Skeletal muscle tissue (tissue), 4 donors: ENCODE data around the gene QKI. TPM values are rescaled to one million over a fixed set of nuclear protein-coding genes. Genes with fewer than 3 reads are reported as not detected.

Experiments used
- H3K27ac ChIP-seq: one replicate; pipeline ENCODE4 v1.7.0; 2013; ENCODE audit warnings: mild to moderate bottlenecking, low read depth, low read length, inconsistent platforms
- H3K27me3 ChIP-seq, 3 donors: one replicate each; pipeline ENCODE4 v1.7.0; 2013; ENCODE audit warnings: low read length in 3 of 3; ENCODE audit not compliant: control insufficient read depth in 3 of 3, insufficient read depth in 3 of 3
- H3K36me3 ChIP-seq, 3 donors: one replicate each; pipeline ENCODE4 v1.7.0; 2013; ENCODE audit warnings: low read length in 3 of 3; ENCODE audit not compliant: control insufficient read depth in 3 of 3, insufficient read depth in 3 of 3
- H3K4me1 ChIP-seq, 3 donors: one replicate each; pipeline ENCODE4 v1.7.0; 2013; ENCODE audit warnings: low read length in 3 of 3, mild to moderate bottlenecking in 3 of 3; ENCODE audit not compliant: control insufficient read depth in 3 of 3, insufficient read depth in 3 of 3
- H3K4me3 ChIP-seq, 3 donors: one replicate each; pipeline ENCODE4 v1.7.0; 2013; ENCODE audit warnings: low read length in 3 of 3
- H3K9ac ChIP-seq, 3 donors: one replicate each; pipeline ENCODE4 v1.7.0; 2013; ENCODE audit warnings: low read length in 3 of 3, mild to moderate bottlenecking in 3 of 3, moderate library complexity in 2 of 3, low read depth in 1 of 3
- H3K9me3 ChIP-seq, 3 donors: one replicate each; pipeline ENCODE4 v1.7.0; 2013; ENCODE audit warnings: low read length in 3 of 3; ENCODE audit not compliant: control insufficient read depth in 3 of 3
- total RNA-seq: library from RNA; depleted of rRNA; stranded (reverse); fragments of >200 nt; gene quantifications from one replicate; pipeline ENCODE4 v1.2.3, GENCODE V29; 2014
- donor health status: Osteomylitis.

The QKI gene
- total RNA-seq, 1 donor from 2014 or later, result 274 TPM

DNA sequence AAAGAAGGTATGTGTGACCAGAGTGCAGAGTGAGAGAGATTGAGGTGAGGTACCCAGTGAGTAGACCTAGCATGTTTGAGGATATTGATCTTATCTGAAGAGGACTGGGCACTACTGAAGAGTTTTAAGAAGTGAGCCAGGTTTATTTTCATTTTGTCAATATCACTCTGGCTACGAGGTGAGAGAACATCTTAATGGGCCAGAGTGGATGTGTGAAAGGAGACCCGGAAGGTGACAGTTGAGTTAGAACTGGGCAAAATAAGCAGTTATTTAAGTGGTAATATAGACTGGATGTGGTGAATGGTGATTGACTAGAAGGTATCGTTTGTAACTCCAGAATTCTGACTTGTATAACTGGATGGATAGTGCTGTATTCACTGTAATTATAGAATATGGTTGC lies 134.1 kb downstream of the QKI start:
- Histone ChIP-seq H3K27ac (no peak overlapping the region), H3K27me3 (no peaks in the 10 kb centered on the region), H3K9me3 (no peaks in the 10 kb centered on the region), H3K4me1 (peaks cover 4 to 17% (median 14%) of the 10 kb centered on the region in 3 donors), H3K36me3 (peaks cover 0 to 3% (median 3%) of the 10 kb centered on the region in 3 donors), H3K9ac (no peak overlapping the region), H3K4me3 (no peak overlapping the region)

DNA sequence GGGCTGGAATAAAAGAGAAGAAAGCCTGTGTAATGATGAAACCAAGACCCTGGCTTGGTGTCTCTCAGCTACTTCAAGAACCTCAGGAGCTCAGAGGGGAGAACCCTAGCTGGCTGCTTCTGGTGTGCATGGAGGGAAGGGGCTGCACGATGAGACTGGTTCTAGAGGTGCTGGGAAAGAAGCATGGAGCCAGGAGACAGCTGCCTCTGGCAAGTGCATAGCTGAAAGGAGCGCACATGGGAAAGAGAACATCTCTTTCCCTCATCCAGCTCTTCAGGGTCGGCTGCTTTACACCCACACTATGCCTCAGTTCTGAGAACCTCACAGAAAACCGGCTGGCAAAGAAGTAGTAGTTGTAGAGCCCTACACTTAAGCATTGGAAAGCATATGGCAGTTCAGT lies 139.5 kb downstream of the QKI start:
- no peaks in the 10 kb centered on the region for H3K9me3 ChIP-seq
- H3K9ac ChIP-seq, result no peak overlapping the region
- H3K4me1 ChIP-seq, result peaks cover 3 to 8% (median 5%) of the 10 kb centered on the region in 3 donors
- peaks cover 3 to 6% (median 5%) of the 10 kb centered on the region in 3 donors for H3K36me3 ChIP-seq
- no peak overlapping the region for H3K4me3 ChIP-seq
- no peaks in the 10 kb centered on the region for H3K27me3 ChIP-seq
- no peak overlapping the region for H3K27ac ChIP-seq

DNA sequence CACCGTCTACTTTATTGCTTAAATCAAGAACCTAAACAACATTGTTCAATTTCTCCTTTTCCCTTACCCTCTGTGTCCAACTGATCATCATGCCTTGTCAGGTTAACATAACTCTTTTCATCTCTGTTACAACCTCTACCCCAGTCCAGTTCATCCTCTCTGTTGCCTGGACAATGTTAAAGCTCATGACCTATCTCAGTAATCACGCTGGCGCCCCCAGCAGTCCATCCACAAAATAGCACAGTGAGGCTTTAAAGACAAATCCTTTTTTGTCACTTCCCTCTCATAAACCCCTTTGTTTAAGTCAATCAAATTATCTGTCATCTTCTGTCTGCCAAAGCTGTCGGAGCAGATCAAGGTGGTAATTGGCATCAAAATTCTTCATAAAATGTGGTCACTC lies 140.1 kb downstream of the QKI start:
- H3K9me3 ChIP-seq, result no peaks in the 10 kb centered on the region
- peaks cover 3 to 7% (median 7%) of the 10 kb centered on the region in 3 donors for H3K4me1 ChIP-seq
- H3K9ac ChIP-seq, result no peak overlapping the region
- H3K36me3 ChIP-seq, result peaks cover 3 to 6% (median 3%) of the 10 kb centered on the region in 3 donors
- no peak overlapping the region for H3K27ac ChIP-seq
- no peaks in the 10 kb centered on the region for H3K27me3 ChIP-seq
- H3K4me3 ChIP-seq, result no peak overlapping the region

DNA sequence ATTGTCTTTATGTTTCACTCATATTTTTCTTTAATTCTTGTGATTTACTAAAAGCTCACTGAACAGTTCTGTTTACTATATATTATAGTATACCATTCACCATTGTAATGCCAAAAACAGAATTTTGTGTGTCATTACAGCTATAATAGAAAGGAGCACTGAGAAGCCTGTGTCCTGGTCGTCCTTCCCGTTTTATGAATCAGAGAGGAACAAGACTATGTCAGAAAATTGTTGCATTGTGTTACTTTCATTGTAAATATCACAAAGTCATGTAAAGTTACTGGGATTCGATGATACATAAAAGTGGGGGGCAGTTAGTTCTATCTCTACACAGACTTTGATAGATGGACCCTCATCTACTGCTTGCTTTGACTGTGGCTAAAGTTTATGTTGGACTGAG lies 145.1 kb downstream of the QKI start:
- Histone ChIP-seq H3K4me3 (no peak overlapping the region), H3K27ac (no peak overlapping the region), H3K36me3 (peaks cover 10 to 17% (median 17%) of the 10 kb centered on the region in 3 donors), H3K9me3 (no peaks in the 10 kb centered on the region), H3K9ac (no peak overlapping the region), H3K4me1 (peaks cover 18 to 39% (median 34%) of the 10 kb centered on the region in 3 donors), H3K27me3 (no peaks in the 10 kb centered on the region)

DNA sequence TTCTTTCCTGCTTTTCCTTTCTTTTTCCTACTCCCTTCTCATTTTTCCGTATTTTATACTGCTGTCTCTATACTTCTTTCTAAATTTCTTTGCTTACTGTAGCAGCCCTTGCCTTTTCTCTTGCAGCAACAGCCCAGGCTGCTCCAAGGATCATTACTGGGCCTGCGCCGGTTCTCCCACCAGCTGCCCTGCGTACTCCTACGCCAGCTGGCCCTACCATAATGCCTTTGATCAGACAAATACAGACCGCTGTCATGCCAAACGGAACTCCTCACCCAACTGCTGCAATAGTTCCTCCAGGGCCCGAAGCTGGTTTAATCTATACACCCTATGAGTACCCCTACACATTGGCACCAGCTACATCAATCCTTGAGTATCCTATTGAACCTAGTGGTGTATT lies 148.8 kb downstream of the QKI start:
- Histone ChIP-seq H3K9ac (no peak overlapping the region), H3K27me3 (no peaks in the 10 kb centered on the region), H3K4me3 (no peak overlapping the region), H3K27ac (no peak overlapping the region), H3K9me3 (no peaks in the 10 kb centered on the region), H3K36me3 (peaks cover 10 to 33% (median 30%) of the 10 kb centered on the region in 3 donors), H3K4me1 (peaks cover 21 to 44% (median 39%) of the 10 kb centered on the region in 3 donors)

DNA sequence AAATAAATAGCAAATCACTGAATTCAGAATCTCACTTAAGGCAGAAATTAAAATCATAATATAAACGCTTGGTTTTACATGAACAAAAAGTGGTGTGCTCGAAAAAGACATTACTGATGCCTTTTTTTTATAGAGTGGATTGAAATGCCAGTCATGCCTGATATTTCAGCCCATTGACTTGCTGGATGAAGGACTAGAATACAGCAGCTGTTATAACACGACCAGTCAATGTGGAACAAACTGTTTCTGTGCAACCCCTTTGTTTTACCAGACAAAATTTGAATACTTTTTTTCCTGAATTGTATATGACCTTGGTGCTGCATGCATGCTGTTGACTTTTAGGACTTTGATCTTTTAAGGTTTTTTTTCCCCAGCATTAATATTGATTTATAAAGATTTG lies 150.0 kb downstream of the QKI start:
- no peak overlapping the region for H3K27ac ChIP-seq
- H3K9ac ChIP-seq, result no peak overlapping the region
- H3K4me3 ChIP-seq, result no peak overlapping the region
- no peaks in the 10 kb centered on the region for H3K27me3 ChIP-seq
- H3K36me3 ChIP-seq, result peaks cover 7 to 30% (median 27%) of the 10 kb centered on the region in 3 donors
- peaks cover 21 to 42% (median 32%) of the 10 kb centered on the region in 3 donors for H3K4me1 ChIP-seq
- H3K9me3 ChIP-seq, result no peaks in the 10 kb centered on the region

DNA sequence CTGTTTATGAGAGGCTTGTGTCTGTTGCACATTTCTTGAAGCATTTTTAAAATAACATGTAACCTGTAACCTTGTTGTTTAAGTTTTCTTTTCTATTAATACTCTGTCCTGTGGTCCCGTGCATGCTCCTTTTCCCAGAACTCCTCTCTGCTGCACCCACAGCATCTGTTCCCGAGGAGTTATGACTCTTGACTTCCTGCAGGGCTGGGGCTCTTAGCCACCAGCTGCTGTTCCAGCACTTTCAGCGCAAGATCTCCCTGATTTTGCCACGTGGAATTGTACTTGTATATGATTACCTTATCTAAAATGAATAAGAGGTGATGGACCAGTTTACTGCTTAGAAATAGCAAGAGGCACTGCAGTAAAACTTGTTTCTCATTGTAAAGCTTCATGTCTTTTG lies 150.6 kb downstream of the QKI start:
- Histone ChIP-seq H3K36me3 (peaks cover 7 to 30% (median 27%) of the 10 kb centered on the region in 3 donors), H3K27me3 (no peaks in the 10 kb centered on the region), H3K4me3 (no peak overlapping the region), H3K4me1 (peaks cover 18 to 36% (median 32%) of the 10 kb centered on the region in 3 donors), H3K9ac (no peak overlapping the region), H3K27ac (no peak overlapping the region), H3K9me3 (no peaks in the 10 kb centered on the region)

DNA sequence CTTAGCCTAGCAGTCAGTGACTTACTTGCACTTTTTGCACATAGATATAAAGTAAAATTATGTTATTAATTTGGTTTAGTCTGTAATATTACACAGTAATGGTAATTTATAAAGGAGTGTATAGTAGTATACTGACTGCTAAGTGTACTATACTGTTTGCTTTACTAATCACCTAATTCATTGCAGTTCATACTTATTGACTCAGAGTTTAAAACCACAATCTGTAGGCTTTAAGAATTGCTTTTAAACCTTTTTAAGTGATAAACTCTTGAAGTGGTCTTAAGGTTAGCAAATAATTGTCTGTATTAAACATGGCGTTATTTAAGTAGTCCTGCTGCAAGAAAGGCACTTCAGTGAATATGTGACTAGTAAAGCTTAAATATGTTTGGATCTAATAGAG lies 151.5 kb downstream of the QKI start:
- peaks cover 7 to 34% (median 33%) of the 10 kb centered on the region in 3 donors for H3K36me3 ChIP-seq
- no peak overlapping the region for H3K4me3 ChIP-seq
- peaks cover 16 to 27% (median 23%) of the 10 kb centered on the region in 3 donors for H3K4me1 ChIP-seq
- no peak overlapping the region for H3K9ac ChIP-seq
- no peaks in the 10 kb centered on the region for H3K27me3 ChIP-seq
- H3K9me3 ChIP-seq, result no peaks in the 10 kb centered on the region
- no peak overlapping the region for H3K27ac ChIP-seq

DNA sequence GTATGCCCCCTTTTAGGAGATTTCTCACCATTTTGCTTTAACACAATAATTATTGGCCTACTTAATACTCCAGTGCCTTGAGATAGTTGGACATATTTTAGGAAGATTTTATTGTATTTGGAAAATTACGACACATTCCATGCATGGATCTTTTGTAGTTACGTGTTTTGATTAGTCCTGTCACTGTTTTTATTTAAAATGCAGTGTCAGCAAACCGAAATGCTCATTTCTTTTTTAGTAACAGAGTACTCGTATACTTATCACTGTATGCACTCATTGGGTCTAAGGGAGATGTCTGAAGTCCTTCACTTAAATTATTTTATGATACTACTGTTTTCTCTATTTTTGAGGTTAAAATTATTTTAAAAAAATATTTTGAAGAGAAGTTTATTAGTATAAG lies 153.8 kb downstream of the QKI start:
- H3K36me3 ChIP-seq, result peaks cover 7 to 32% (median 30%) of the 10 kb centered on the region in 3 donors
- peaks cover 4 to 15% (median 11%) of the 10 kb centered on the region in 3 donors for H3K4me1 ChIP-seq

DNA sequence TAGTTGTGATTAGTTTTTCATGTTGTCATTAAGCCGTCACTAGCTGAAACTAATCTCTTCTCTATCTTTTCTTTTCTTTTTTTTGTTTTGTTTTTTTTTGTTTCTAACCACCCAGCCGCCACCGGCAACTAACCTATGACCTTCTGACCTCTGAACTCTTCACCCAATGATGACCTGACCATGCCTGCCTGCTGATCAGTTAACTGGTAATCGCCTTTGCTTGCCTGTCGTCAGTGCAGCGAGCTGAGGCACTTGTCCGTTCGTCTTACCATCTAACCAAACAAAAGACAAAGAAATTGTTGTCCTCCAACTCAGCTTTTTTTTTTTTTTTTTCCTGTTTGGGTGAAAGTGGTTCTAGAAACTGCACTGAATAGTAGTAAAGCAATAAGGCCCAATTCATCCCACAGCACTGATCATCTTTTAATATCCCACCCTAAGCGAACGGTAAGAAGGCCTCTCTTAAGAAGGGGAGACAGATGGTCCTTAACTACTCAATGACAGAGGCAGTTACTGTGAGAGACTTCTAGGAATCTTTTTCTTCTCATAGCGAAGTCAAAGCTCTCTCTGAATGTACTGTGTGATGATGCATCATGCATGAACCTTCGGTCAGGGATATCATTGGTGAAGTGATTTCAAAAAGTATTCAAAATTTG lies 156.2 kb downstream of the QKI start:
- H3K36me3 ChIP-seq, result peaks cover 6 to 19% (median 15%) of the 10 kb centered on the region in 3 donors
- H3K27me3 ChIP-seq, result no peaks in the 10 kb centered on the region
- H3K4me1 ChIP-seq, result peaks cover 0 to 2% (median 0%) of the 10 kb centered on the region in 3 donors

More for the DNA sequence above, 153.8 kb downstream of the QKI start:
- Histone ChIP-seq H3K9me3 (no peaks in the 10 kb centered on the region), H3K9ac (no peak overlapping the region), H3K4me3 (no peak overlapping the region), H3K27me3 (no peaks in the 10 kb centered on the region), H3K27ac (no peak overlapping the region)

More for the DNA sequence above, 156.2 kb downstream of the QKI start:
- Histone ChIP-seq H3K9me3 (no peaks in the 10 kb centered on the region), H3K27ac (no peak overlapping the region), H3K9ac (no peak overlapping the region), H3K4me3 (no peak overlapping the region)
